Dedifferentiated amniotic fluid mesenchymal stem cell (primary cell): ENCODE measurements around the gene SLC1A3.
A peak's percentile ranks its signal among the peaks of the same experiment; 100 is the strongest.

Experiments
- DNase-seq: peaks from one replicate; pipeline ENCODE4 v3.0.0-alpha.2; 2016; ENCODE audit errors: extremely low spot score

The SLC1A3 gene

DNA sequence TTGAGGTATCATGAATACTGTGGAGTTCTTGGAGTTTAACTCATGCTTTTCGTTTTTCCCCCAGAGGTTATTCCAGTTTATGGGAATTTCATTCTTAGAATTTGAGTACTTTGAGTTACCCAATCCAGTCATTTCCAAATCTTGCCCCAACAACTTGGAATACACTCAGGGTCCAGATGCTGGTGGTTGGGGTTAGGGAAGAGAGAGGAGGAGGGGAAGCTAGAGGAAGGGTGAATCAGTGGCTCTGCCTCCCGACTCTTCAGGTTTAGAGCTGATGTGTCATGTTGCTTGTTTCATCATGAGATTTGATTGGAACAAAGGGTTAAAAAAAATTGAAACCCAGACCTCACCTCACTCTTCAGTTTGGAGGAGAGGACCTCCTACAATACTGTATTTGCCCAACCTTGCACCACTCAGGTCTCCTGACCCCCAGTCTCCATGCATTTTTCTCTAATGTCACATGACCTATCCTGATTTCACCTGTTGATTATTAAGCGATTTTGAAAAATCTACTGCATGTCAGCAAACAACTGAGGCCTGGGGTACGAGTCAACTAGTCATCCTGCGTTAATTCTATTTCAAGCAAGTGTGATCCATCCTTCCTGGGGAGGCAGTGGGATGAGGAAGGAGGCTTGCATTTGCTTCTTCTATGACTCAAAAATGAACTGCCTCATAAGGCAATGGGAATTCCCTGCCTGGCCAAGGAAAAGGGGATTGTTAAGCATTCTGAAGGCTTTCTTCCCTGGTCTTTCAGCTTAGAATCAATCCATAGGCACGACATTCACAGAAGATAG is 6.2 kb upstream of the SLC1A3 start:
- DNase-seq: no peak

- no peak for DNase-seq
Measured at GRCh38 chr5:36600917-36601527, 5.4 kb upstream of the SLC1A3 start.

- DNase-seq: no peak
Measured at GRCh38 chr5:36602704-36603321, 3.6 kb upstream of the SLC1A3 start.

- no peak for DNase-seq
Measured at GRCh38 chr5:36605241-36605640, 1.2 kb upstream of the SLC1A3 start.

DNA sequence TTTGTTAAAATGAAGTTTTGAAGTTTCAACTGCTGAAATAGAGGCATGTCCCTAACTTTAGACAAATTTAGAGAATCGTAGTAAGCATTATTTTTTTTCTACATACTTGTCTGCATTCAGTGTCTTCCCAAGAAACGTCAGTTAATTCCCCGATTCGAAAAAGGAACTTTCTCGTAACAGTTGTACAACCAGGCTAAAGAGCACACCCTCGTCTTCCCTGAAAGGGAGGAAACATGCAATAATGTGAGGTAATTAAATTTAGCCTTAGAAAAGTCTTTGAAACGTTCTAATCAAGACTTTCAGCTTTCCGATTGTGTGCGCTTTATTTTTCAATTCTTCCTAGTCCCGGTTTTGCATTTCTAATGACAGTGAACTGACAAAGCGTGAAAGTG is 374 bp upstream of the SLC1A3 start:
- no peak for DNase-seq

GRCh38 chr5:36607114-36607571 is 737 bp downstream of the SLC1A3 start:
- peak; percentile 28 for DNase-seq

DNA sequence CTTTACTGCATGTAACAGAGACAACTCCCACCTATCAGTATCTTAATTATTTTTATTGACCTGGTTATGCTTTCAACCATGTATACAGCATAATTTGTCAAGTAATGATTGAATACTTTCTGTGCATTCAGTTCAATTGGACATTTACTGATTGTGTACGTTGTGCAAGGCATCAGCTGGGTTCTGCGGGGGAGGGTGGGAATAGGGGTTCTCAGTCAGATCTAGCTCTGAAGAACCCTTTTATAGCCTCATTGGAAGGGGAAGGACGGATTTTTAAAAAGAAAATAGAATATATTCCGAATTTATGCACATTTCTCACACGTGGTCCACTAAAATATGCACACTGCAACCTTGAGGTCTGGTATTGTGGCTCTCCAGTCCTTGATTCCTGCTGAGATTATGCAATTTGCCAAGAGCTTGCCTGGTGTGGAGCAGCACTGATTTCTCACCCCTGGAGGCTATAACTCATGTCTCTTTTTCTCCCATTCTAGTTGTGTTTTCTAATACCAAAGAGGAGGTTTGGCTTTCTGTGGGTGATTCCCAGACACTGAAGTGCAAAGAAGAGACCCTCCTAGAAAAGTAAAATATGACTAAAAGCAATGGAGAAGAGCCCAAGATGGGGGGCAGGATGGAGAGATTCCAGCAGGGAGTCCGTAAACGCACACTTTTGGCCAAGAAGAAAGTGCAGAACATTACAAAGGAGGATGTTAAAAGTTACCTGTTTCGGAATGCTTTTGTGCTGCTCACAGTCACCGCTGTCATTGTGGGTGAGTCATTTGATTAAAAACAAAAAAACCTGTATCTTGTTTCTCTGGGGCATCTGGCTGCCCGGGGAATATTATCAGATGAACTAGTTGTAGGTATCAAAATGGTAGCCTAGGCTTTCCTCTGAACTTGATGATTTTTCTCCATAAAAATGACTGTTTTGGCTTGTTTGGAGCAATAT is 1.7 kb downstream of the SLC1A3 start:
- no peak for DNase-seq

- no peak for DNase-seq
Measured at GRCh38 chr5:36610621-36611020, 4.2 kb downstream of the SLC1A3 start.

DNA sequence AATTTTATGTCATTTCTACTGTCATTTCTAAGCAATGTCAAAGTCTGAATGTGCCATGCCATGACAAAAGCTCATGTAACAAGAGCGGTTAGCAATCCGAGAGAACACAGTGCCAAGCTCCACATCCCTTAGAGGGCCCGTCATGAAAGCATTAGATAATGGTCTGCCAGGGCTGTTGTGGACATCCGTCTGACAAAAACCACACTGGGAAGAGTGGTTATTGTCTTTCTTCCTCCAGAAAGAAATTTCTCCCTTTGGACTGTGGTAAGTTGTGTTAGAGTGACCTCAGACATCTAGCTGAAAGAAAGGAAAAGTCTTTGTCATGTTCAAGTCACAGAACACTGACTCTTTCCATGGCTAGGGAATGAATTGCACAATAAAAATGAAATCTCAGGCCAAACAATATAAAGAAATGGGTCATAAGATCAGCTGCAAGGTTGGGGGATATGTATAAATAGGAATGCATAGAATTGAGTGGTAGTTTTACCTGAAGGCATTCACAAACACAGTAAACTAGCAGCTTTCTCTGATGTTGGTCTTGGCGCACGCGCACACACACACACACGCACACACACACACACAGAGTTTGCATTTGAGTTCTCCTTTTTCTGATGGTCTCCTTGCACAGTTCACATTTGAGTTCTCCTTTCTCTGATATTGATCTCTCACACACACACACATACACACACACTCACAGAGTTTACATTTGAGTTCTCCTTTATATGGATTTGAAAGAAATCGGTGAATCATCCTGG is 5.3 kb downstream of the SLC1A3 start:
- no peak for DNase-seq

DNA sequence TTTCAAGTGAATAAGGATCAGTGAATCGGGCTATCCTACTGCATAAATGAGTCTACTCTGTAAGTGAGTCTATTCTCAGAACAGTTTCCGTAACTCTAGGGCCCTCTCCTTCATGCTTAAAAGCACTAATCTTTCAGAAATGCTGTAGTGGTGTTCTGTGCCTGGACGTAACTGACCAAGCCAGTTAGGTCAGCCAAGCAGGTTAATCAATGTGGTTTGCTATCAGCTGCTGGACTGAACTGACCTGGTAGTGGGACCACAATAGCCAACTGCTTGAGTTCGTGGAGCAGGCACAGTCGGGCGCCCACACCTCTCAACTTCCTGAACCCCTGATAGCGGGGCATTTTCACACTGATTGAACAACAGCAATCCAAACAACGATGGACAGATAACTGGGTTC is 6.8 kb downstream of the SLC1A3 start:
- no peak for DNase-seq

DNA sequence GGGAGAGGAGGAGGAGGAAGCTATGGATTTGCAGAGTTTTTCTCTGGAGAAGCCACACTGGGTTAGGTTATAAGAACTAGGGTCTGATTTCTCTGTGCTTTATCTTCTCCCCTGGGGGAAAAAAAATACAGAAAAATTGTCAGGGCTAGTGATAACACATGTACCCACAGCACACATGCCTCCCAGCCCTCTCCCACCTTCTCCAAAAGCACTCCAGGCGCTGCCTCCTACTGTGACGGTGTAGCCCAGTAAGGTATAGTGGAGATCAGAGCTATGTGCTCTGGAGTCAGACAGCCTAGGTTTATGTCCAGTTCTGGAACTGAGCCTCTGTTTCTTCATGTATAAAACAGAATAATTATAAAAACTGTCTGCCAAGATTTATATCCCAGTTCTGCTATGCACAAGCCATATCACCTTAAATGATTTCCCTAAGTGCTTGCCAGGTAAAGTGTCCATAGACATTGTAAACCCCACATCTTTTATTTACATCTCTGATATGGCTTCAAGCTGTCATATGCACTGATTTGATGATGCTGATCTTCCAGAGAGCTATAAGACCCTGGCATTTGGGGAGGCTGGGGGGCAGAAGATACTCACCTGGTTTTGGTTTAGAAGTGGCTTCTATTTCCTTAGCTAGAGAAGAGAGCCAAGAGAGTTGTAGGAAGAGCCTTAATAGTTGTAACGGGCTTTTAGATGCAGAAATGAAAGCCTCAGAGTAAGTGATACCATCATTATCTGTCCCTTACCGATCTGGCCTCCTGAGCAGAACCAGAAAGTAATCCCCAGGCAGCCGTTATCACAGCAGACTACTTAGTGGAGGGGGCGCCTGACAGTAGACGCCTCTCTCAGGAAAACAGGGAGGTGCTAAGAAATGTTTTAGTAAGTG is 7.6 kb downstream of the SLC1A3 start:
- DNase-seq: no peak

DNA sequence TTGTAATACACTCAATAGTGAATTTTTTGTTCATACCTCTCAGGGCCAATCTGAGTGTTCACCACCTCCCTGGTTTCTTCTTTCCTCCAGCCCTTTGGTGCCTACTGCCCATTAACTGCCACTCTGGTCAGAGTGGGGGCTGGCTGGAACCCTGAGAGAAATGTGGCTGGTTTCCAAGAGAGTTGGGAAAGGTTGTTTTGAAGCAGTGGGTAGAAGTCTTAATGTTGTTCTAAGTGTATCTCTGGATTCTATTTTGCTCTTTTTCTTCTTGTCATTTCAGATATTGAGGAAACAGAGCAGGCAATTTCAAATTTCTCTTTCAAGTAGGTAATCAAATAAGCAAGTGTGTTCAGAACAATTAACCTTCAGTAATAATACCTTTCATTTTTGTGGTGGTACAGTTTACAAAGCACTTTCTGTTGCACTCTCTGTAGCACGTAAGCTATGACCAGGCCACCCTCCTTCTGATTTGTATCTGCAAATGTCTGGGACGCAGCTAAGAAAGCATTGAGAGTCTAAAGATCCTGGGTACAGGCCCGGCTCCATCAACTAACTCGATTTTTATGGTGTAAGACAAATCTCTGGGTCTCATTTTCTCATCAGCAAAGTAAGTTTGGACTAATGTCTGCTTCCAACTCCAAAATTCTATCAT is 8.4 kb downstream of the SLC1A3 start:
- no peak for DNase-seq

GRCh38 chr5:36619012-36619635 is 12.7 kb downstream of the SLC1A3 start:
- DNase-seq: no peak

- no peak for DNase-seq
Measured at GRCh38 chr5:36621985-36622384, 15.6 kb downstream of the SLC1A3 start.

GRCh38 chr5:36623832-36624231 is 17.4 kb downstream of the SLC1A3 start:
- no peak for DNase-seq

DNA sequence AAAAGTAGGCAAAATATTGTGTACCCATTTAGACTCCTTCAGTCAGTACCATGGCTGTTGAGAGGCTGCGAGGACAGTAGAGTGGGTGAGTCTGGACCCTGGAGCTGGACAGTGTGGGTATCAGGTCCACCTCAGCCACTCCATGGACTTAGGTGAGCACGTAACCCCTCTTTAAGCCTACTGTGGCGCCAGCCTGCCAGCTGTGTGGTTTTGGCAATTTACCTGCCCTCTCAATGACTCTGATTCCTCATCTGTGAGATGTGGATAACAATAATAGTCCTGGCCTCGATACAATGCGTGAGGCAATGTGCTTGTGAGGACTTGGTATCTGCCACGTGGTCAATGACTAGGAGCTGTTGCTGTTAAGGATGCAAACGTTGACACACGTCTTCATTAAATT is 17.9 kb downstream of the SLC1A3 start:
- no peak for DNase-seq

- no peak for DNase-seq
Measured at GRCh38 chr5:36628695-36629094, 22.3 kb downstream of the SLC1A3 start.

DNA sequence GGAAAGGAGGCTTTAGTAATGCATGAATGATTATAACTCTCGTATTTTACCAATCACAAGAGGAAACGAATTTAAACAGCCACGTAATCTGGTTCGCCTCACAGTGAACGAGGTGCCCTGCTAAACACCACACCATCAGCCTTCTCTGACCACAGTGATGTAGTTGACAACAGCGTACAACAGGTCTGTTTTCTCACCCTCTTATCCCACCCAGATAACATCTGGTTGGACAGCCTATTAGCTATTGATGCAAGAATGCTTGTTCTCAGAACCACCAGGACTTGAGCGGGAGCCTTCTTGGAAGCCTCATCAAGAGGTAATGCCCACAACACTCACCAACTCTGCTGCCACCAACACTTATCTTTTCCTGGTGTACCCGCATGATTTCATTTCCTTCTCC is 23.3 kb downstream of the SLC1A3 start:
- no peak for DNase-seq
